ENCODE measurements around the gene PDE7B.

The PDE7B gene

DNA sequence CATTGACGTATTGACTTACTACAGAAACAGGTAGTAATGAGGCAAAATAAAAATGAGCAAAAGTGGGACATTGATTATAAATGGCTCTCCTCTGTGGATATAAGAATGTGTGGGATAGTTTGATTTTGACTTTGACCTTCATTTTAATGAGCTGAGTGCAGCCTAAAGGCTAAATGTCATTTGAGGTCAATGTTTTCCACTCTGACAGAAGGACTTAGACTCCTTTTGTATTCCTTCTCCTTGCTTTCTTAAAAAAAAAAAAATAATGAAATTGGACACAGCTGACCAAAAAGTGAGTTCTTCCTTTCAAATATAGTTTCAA is 330.0 kb downstream of the PDE7B start:
- no peak for DNase-seq (ENCODE audit: low read depth in 1 of 2, low spot score in 1 of 2)
- H3K27ac ChIP-seq (replicated peaks), result no peak overlapping the region
- TF ChIP-seq REST (IDR thresholded peaks at IDR 0.05; ENCODE audit: insufficient replicate concordance, low read depth) (no peak), SPI1 (IDR thresholded peaks at IDR 0.05; ENCODE audit: borderline replicate concordance, low read depth) (no peak), POLR2AphosphoS5 (IDR thresholded peaks at IDR 0.05; ENCODE audit: low read depth) (no peak), GABPA (IDR thresholded peaks at IDR 0.05; ENCODE audit: low read depth) (no peak)
- TF ChIP-seq, protein P1, sequence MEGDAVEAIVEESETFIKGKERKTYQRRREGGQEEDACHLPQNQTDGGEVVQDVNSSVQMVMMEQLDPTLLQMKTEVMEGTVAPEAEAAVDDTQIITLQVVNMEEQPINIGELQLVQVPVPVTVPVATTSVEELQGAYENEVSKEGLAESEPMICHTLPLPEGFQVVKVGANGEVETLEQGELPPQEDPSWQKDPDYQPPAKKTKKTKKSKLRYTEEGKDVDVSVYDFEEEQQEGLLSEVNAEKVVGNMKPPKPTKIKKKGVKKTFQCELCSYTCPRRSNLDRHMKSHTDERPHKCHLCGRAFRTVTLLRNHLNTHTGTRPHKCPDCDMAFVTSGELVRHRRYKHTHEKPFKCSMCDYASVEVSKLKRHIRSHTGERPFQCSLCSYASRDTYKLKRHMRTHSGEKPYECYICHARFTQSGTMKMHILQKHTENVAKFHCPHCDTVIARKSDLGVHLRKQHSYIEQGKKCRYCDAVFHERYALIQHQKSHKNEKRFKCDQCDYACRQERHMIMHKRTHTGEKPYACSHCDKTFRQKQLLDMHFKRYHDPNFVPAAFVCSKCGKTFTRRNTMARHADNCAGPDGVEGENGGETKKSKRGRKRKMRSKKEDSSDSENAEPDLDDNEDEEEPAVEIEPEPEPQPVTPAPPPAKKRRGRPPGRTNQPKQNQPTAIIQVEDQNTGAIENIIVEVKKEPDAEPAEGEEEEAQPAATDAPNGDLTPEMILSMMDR (IDR thresholded peaks at IDR 0.05; ENCODE audit: insufficient read depth, low read length), result no peak
- peaks cover 4% of the 10 kb centered on the region for H3K27me3 ChIP-seq (ENCODE audit: insufficient read depth, poor library complexity, severe bottlenecking)
- no peak overlapping the region for H3K4me3 ChIP-seq (replicated peaks; ENCODE audit: insufficient read depth, low read length)

DNA sequence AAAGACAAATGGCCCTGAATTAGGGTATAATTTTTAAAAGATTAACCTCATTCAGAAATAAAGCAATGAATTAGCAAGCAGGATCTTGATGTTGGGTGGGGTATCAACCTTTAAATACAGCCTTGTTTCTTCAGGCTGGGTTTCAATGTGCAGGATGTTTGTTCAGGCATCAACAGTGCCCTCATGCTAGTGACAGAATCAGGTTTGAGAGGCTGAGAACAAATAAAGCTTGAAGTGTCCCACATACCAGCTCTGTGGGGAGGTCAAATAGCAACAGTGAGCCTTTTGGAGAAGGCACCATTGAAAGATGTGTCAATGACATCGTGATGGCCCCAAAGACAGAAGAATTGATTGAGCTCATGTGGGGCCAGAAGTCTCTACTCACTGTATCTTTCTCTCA is 330.4 kb downstream of the PDE7B start:
- DNase-seq (ENCODE audit: low read depth in 1 of 2, low spot score in 1 of 2), result no peak
- no peak for TF ChIP-seq REST (IDR thresholded peaks at IDR 0.05; ENCODE audit: insufficient replicate concordance, low read depth)
- TF ChIP-seq SPI1 (IDR thresholded peaks at IDR 0.05; ENCODE audit: borderline replicate concordance, low read depth), result no peak
- no peak for TF ChIP-seq POLR2AphosphoS5 (IDR thresholded peaks at IDR 0.05; ENCODE audit: low read depth)
- TF ChIP-seq, protein P1 (IDR thresholded peaks at IDR 0.05; ENCODE audit: insufficient read depth, low read length), result no peak
- TF ChIP-seq GABPA (IDR thresholded peaks at IDR 0.05; ENCODE audit: low read depth), result no peak
- Histone ChIP-seq H3K4me3 (replicated peaks; ENCODE audit: insufficient read depth, low read length) (no peak overlapping the region), H3K27ac (replicated peaks) (no peak overlapping the region), H3K27me3 (ENCODE audit: insufficient read depth, poor library complexity, severe bottlenecking) (peaks cover 4% of the 10 kb centered on the region)

- no peak overlapping the region for H3K4me3 ChIP-seq (replicated peaks; ENCODE audit: insufficient read depth, low read length)
- DNase-seq (ENCODE audit: low read depth in 1 of 2, low spot score in 1 of 2), result no peak
- H3K27ac ChIP-seq (replicated peaks), result no peak overlapping the region
- TF ChIP-seq, protein P1 (IDR thresholded peaks at IDR 0.05; ENCODE audit: insufficient read depth, low read length), result no peak
- TF ChIP-seq GABPA (IDR thresholded peaks at IDR 0.05; ENCODE audit: low read depth) (no peak), REST (IDR thresholded peaks at IDR 0.05; ENCODE audit: insufficient replicate concordance, low read depth) (no peak), SPI1 (IDR thresholded peaks at IDR 0.05; ENCODE audit: borderline replicate concordance, low read depth) (no peak), POLR2AphosphoS5 (IDR thresholded peaks at IDR 0.05; ENCODE audit: low read depth) (no peak)
- H3K27me3 ChIP-seq (ENCODE audit: insufficient read depth, poor library complexity, severe bottlenecking), result peaks cover 7% of the 10 kb centered on the region
These were observed 333.2 kb downstream of the PDE7B start for GRCh38 chr6:136184738-136185137.
